ENCODE data around the gene CCR2.

The CCR2 gene

GRCh38 chr3:46368569-46368968, 14.7 kb downstream of the CCR2 start:
- TF ChIP-seq TOX (CRISPR knock-in tag; IDR thresholded peaks at IDR 0.05; ENCODE audit: borderline replicate concordance), result no peak
- no peak for TF ChIP-seq POU6F1 (CRISPR knock-in tag; IDR thresholded peaks at IDR 0.05; ENCODE audit: borderline replicate concordance, low read depth)
- no peak for TF ChIP-seq PATZ1 (CRISPR knock-in tag; IDR thresholded peaks at IDR 0.05; ENCODE audit: borderline replicate concordance)
- TF ChIP-seq ESRRG (CRISPR knock-in tag; IDR thresholded peaks at IDR 0.05), result no peak
- TF ChIP-seq CREB5 (CRISPR knock-in tag; IDR thresholded peaks at IDR 0.05; ENCODE audit: low read depth), result no peak
- no peak for TF ChIP-seq GLIS3 (CRISPR knock-in tag; IDR thresholded peaks at IDR 0.05)
- TF ChIP-seq ZFP30 (CRISPR knock-in tag; IDR thresholded peaks at IDR 0.05), result no peak
- TF ChIP-seq BACH2 (CRISPR knock-in tag; IDR thresholded peaks at IDR 0.05; ENCODE audit: borderline replicate concordance), result no peak
- no peak for TF ChIP-seq CSDC2 (CRISPR knock-in tag; IDR thresholded peaks at IDR 0.05)
- TF ChIP-seq ISL1 (CRISPR knock-in tag; IDR thresholded peaks at IDR 0.05), result no peak
- ATAC-seq, result peak; percentile 42; the same call in 2 of the 3 replicates

GRCh38 chr3:46369151-46369550, 15.2 kb downstream of the CCR2 start:
- ATAC-seq, result no peak
- TF ChIP-seq BACH2 (CRISPR knock-in tag; IDR thresholded peaks at IDR 0.05; ENCODE audit: borderline replicate concordance), result no peak
- TF ChIP-seq ARNTL (CRISPR knock-in tag; IDR thresholded peaks at IDR 0.05; ENCODE audit: borderline replicate concordance, low read depth), result no peak
- TF ChIP-seq ZNF565 (CRISPR knock-in tag; conservative IDR thresholded peaks at IDR 0.05; ENCODE audit: low read depth), result no peak
- TF ChIP-seq ZFP30 (CRISPR knock-in tag; IDR thresholded peaks at IDR 0.05), result no peak
- TF ChIP-seq OSR1 (CRISPR knock-in tag; IDR thresholded peaks at IDR 0.05), result no peak

GRCh38 chr3:46369675-46370132, 15.8 kb downstream of the CCR2 start:
- TF ChIP-seq ZNF70 (CRISPR knock-in tag; IDR thresholded peaks at IDR 0.05), result no peak
- no peak for TF ChIP-seq RARB (CRISPR knock-in tag; IDR thresholded peaks at IDR 0.05)
- no peak for TF ChIP-seq ESRRG (CRISPR knock-in tag; IDR thresholded peaks at IDR 0.05)
- no peak for TF ChIP-seq ZNF565 (CRISPR knock-in tag; conservative IDR thresholded peaks at IDR 0.05; ENCODE audit: low read depth)
- ATAC-seq, result no peak

- no peak for ATAC-seq
- TF ChIP-seq ZC3H10 (CRISPR knock-in tag; IDR thresholded peaks at IDR 0.05) (no peak), ZNF8 (CRISPR knock-in tag; IDR thresholded peaks at IDR 0.05) (no peak), GLIS3 (CRISPR knock-in tag; IDR thresholded peaks at IDR 0.05) (no peak), RARB (CRISPR knock-in tag; IDR thresholded peaks at IDR 0.05) (no peak), TSHZ2 (CRISPR knock-in tag; IDR thresholded peaks at IDR 0.05) (no peak), POU6F1 (CRISPR knock-in tag; IDR thresholded peaks at IDR 0.05; ENCODE audit: borderline replicate concordance, low read depth) (no peak), ZNF565 (CRISPR knock-in tag; conservative IDR thresholded peaks at IDR 0.05; ENCODE audit: low read depth) (no peak), SNAI2 (CRISPR knock-in tag; IDR thresholded peaks at IDR 0.05) (no peak), TCF4 (CRISPR knock-in tag; IDR thresholded peaks at IDR 0.05; ENCODE audit: borderline replicate concordance) (no peak), CREB5 (CRISPR knock-in tag; IDR thresholded peaks at IDR 0.05; ENCODE audit: low read depth) (no peak), BACH2 (CRISPR knock-in tag; IDR thresholded peaks at IDR 0.05; ENCODE audit: borderline replicate concordance) (no peak), PATZ1 (CRISPR knock-in tag; IDR thresholded peaks at IDR 0.05; ENCODE audit: borderline replicate concordance) (no peak)
Measured at GRCh38 chr3:46370839-46371518, 17.1 kb downstream of the CCR2 start, which contains the start of gene CCR5. TSS of gene CCR5 (plus strand) at chr3:46370946. CDS start at chr3:46372903, 1,957 bp downstream.
